Spleen (tissue), 11 donors: ENCODE measurements around the gene BBS9. TPM values are rescaled to one million over a fixed set of nuclear protein-coding genes. Genes with fewer than 3 reads are reported as not detected.

Source experiments
- DNase-seq: peaks from one replicate; pipeline ENCODE4 v3.0.0-alpha.2; 2020
- H3K27ac ChIP-seq, 8 donors: fragments of 200-600 bp; sonication (generic) in 7 of 8; 1 replicate in 4 of 8; 2 replicates in 4 of 8; pipeline versions ENCODE4 v1.5.0 to v1.8.0; 2016 to 2021; ENCODE audit warnings: inconsistent platforms in 4 of 8, mild to moderate bottlenecking in 4 of 8, moderate library complexity in 1 of 8
- H3K27me3 ChIP-seq, 7 donors: fragments of 200-600 bp; sonication (generic) in 6 of 7; replicated peaks in 1 of 7; 1 replicate in 4 of 7; 2 replicates in 3 of 7; pipeline versions ENCODE4 v1.5.0 to v1.8.0; 2016 to 2021; ENCODE audit warnings: inconsistent platforms in 3 of 7, mild to moderate bottlenecking in 1 of 7
- H3K36me3 ChIP-seq, 6 donors: fragments of 200-600 bp; sonication (generic) in 5 of 6; 1 replicate in 4 of 6; 2 replicates in 2 of 6; pipeline versions ENCODE4 v1.5.0 to v1.8.0; 2016 to 2021; ENCODE audit warnings: inconsistent platforms in 2 of 6
- H3K4me1 ChIP-seq, 6 donors: fragments of 200-600 bp; sonication (generic) in 5 of 6; 1 replicate in 3 of 6; 2 replicates in 3 of 6; pipeline versions ENCODE4 v1.5.0 to v1.8.0; 2016 to 2021; ENCODE audit warnings: inconsistent platforms in 3 of 6
- H3K4me3 ChIP-seq, 8 donors: fragments of 200-600 bp; sonication (generic) in 7 of 8; 1 replicate in 4 of 8; 2 replicates in 4 of 8; pipeline versions ENCODE4 v1.5.0 to v1.8.0; 2016 to 2021; ENCODE audit warnings: inconsistent platforms in 4 of 8, mild to moderate bottlenecking in 4 of 8, moderate library complexity in 2 of 8
- H3K9me3 ChIP-seq, 8 donors: fragments of 200-600 bp; sonication (generic) in 7 of 8; 1 replicate in 4 of 8; 2 replicates in 4 of 8; pipeline versions ENCODE4 v1.5.0 to v1.8.0; 2016 to 2021; ENCODE audit warnings: inconsistent platforms in 4 of 8
- POLR2A ChIP-seq, 3 donors: fragments of 450-650 bp; IDR thresholded peaks; one replicate each; pipeline ENCODE4 v1.5.1; 2017; ENCODE audit warnings: antibody characterized with exemption in 3 of 3, mild to moderate bottlenecking in 1 of 3
- POLR2AphosphoS5 ChIP-seq, 3 donors: sonication (generic); formaldehyde crosslinking; IDR thresholded peaks; one replicate each; pipeline ENCODE4 v1.5.1; 2017; ENCODE audit warnings: antibody characterized with exemption in 3 of 3
- WGBS, 5 donors: extraction: QIAGEN DNeasy Blood & Tissue Kit in 3 of 5; methylation state at CpG; one replicate each; pipeline versions ENCODE4 v1.1.5 to v1.1.7; 2013 to 2018; 5-methylcytosine and 5-hydroxymethylcytosine counted together
- intact Hi-C: fragments of 100-400 bp; cut with DNase I; formaldehyde crosslinking; loops from one replicate; pipeline ENCODE4 v1.15.0; 2023; ENCODE audit warnings: low total_unique reads
- polyA plus RNA-seq, 3 donors: library from polyadenylated mRNA; stranded (reverse); fragments of 200-250 nt; gene quantifications; one replicate each; pipeline ENCODE4 v1.2.1, GENCODE V29; 2013
- total RNA-seq, 7 donors: library from RNA; depleted of rRNA in 3 of 7; stranded (reverse); fragments of >200 nt in 3 of 7; fragmentation: NEBNext Ultra II Directional in 4 of 7; extraction: Animal tissue kit (Norgen Biotek cat#: 25700) in 4 of 7; gene quantifications; one replicate each; pipeline versions ENCODE4 v1.1.0 to v1.2.1, GENCODE V29; 2016 to 2021
- TF ChIP-seq, protein P1 (sequence below), 11 experiments: fragments of 200-600 bp in 7 of 11; fragments of 450-650 bp in 4 of 11; sonication (generic) in 4 of 11; IDR thresholded peaks in 8 of 11; conservative IDR thresholded peaks in 3 of 11; 1 replicate in 7 of 11; 2 replicates in 4 of 11; pipeline versions ENCODE4 v1.4.0 to v1.8.0; 2016 to 2021; ENCODE audit warnings: antibody characterized with exemption in 11 of 11, inconsistent platforms in 4 of 11, mild to moderate bottlenecking in 1 of 11
- donor health status: healthy with polysubstance abuse.
- donor health status: DM: no; HTN: no; CAD: no; lungs with moderate emphysema.
- donor health status: DM: no; HTN: no; CAD: no.
- donor health status: Bipolar disorder and iron deficiency.
- donor health status: healthy.
- donor health status: DM: no; HTN: no; CAD: no.
- donor health status: DM: yes; HTN: yes; CAD: no.

Gene BBS9
- total and polyA plus RNA-seq, 10 donors: 2.3 to 44.1 (median 25.3) TPM

DNA sequence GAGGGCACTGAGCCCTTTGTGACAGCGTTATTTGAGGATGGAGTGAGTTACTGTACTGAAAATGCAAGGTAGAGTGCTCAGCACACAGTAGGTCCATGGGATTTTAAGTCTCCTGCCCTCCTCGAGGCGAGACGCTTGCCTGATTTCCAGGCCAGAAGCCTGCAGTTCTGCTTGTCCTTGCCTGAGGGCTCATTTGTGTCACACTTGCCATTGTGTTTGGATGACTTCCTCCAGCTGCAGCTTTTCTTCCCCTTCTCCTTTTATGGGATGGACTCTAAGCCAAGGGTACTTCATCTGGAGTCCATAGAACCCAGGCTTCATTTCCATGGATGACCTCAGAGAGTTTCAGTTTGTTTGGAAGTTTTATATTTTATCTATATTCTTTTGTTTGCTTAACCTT, 471.7 kb downstream of the BBS9 start:
- peaks cover 0 to 11% (median 0%) of the 10 kb centered on the region in 6 donors for H3K36me3 ChIP-seq
- no peaks in the 10 kb centered on the region for H3K27me3 ChIP-seq
- no peak overlapping the region for H3K27ac ChIP-seq
- no peaks in the 10 kb centered on the region for H3K9me3 ChIP-seq
- H3K4me3 ChIP-seq: no peak overlapping the region
- TF ChIP-seq, protein P1, sequence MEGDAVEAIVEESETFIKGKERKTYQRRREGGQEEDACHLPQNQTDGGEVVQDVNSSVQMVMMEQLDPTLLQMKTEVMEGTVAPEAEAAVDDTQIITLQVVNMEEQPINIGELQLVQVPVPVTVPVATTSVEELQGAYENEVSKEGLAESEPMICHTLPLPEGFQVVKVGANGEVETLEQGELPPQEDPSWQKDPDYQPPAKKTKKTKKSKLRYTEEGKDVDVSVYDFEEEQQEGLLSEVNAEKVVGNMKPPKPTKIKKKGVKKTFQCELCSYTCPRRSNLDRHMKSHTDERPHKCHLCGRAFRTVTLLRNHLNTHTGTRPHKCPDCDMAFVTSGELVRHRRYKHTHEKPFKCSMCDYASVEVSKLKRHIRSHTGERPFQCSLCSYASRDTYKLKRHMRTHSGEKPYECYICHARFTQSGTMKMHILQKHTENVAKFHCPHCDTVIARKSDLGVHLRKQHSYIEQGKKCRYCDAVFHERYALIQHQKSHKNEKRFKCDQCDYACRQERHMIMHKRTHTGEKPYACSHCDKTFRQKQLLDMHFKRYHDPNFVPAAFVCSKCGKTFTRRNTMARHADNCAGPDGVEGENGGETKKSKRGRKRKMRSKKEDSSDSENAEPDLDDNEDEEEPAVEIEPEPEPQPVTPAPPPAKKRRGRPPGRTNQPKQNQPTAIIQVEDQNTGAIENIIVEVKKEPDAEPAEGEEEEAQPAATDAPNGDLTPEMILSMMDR (IDR thresholded peaks at IDR 0.05 in 8 of 11, conservative IDR thresholded peaks at IDR 0.05 in 3 of 11): no peak
- TF ChIP-seq POLR2A (IDR thresholded peaks at IDR 0.05) (no peak), POLR2AphosphoS5 (IDR thresholded peaks at IDR 0.05) (no peak)
- H3K4me1 ChIP-seq: no peaks in the 10 kb centered on the region
- DNase-seq: no peak
- whole genome bisulfite sequencing, 5 donors: 79 to 93% (median 82%) methylated on average over 4 of the region's 4 CpGs
- intact Hi-C loops: no loop called here

DNA sequence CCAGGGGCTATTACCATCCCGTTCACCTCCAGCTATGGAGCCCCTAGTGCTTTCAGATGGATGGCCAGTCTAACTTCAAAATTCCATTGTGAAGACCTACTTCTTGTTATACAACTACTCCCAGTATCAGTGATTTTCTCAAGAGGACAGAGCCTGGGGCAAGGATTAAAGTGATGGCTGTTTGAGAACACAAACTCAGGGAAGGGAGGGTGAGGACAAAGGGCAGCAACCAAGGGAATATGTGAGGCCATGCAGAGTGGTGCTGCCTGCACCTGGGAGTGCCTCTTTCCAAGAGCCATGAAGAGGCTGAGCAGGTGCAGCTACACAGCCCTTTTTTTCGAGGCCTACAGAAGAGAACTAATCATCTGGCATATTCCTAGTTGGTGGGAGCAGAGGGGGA, 472.5 kb downstream of the BBS9 start:
- peaks cover 0 to 11% (median 0%) of the 10 kb centered on the region in 6 donors for H3K36me3 ChIP-seq
- H3K27me3 ChIP-seq: no peaks in the 10 kb centered on the region
- intact Hi-C loops: no loop called here
- TF ChIP-seq, protein P1 (IDR thresholded peaks at IDR 0.05 in 8 of 11, conservative IDR thresholded peaks at IDR 0.05 in 3 of 11): no peak
- TF ChIP-seq POLR2A (IDR thresholded peaks at IDR 0.05) (no peak), POLR2AphosphoS5 (IDR thresholded peaks at IDR 0.05) (no peak)
- WGBS, 5 donors: 80 to 94% (median 85%) methylated on average over 2 of the region's 2 CpGs
- H3K27ac ChIP-seq: no peak overlapping the region
- no peaks in the 10 kb centered on the region for H3K4me1 ChIP-seq
- DNase-seq: no peak
- no peak overlapping the region for H3K4me3 ChIP-seq
- no peaks in the 10 kb centered on the region for H3K9me3 ChIP-seq

DNA sequence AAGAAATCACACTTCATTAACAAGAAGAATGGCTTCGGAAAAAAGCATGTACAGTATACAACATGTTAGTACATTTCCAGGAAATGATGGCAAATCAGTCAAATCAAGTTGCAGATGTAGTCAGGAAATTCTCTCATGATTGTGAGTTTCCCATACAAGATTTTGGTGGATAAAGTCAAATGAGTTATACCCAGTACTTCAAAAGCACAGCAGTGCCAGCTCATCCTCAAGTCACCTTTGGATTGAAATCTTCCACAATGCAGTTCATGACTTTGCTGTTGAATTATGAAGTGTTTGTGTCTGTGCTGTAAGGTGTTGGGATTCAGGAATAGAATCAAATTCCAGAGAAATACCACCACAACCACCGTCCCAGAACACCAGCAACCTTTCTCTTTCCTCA, 474.7 kb downstream of the BBS9 start:
- Histone ChIP-seq H3K27ac (no peak overlapping the region), H3K27me3 (no peaks in the 10 kb centered on the region), H3K4me3 (no peak overlapping the region), H3K4me1 (no peaks in the 10 kb centered on the region), H3K36me3 (peaks cover 0 to 11% (median 0%) of the 10 kb centered on the region in 6 donors), H3K9me3 (peaks cover 0 to 8% (median 0%) of the 10 kb centered on the region in 8 donors)
- DNase-seq: no peak
- 74 to 82% (median 80%) methylated on average over 2 of the region's 2 CpGs for WGBS, 5 donors
- TF ChIP-seq POLR2AphosphoS5 (IDR thresholded peaks at IDR 0.05) (no peak), POLR2A (IDR thresholded peaks at IDR 0.05) (no peak)
- TF ChIP-seq, protein P1 (IDR thresholded peaks at IDR 0.05 in 8 of 11, conservative IDR thresholded peaks at IDR 0.05 in 3 of 11): no peak
- intact Hi-C loops: no loop called here

DNA sequence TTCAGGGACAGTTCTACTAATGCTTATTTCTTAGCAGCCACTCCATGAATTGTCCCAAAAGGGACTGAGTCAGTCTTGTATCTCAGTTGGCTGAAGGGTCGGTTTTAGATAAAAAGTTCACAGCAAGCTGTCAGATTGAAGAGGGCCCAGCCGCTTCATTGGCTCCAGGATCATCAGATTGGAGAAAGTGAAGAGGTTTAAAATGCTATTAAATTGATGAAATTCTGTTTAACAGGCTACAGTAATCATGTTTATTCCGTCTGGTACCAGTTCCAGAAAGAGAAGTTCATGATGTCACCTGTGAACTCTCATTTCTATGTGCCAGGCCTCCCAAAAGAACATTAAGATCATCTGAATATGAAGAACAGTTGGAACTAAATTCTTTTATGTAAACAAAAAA, 481.6 kb downstream of the BBS9 start:
- WGBS, 5 donors: 83 to 94% (median 91%) methylated on average over 3 of the region's 3 CpGs

More for the DNA sequence above, 481.6 kb downstream of the BBS9 start:
- intact Hi-C loops: no loop called here
- H3K9me3 ChIP-seq: peaks cover 0 to 15% (median 0%) of the 10 kb centered on the region in 8 donors
- no peak for DNase-seq
- H3K4me3 ChIP-seq: no peak overlapping the region
- H3K36me3 ChIP-seq: peaks cover 0 to 8% (median 0%) of the 10 kb centered on the region in 6 donors
- no peak overlapping the region for H3K27ac ChIP-seq
- TF ChIP-seq, protein P1 (IDR thresholded peaks at IDR 0.05 in 8 of 11, conservative IDR thresholded peaks at IDR 0.05 in 3 of 11): no peak
- TF ChIP-seq POLR2AphosphoS5 (IDR thresholded peaks at IDR 0.05) (no peak), POLR2A (IDR thresholded peaks at IDR 0.05) (no peak)
- no peaks in the 10 kb centered on the region for H3K4me1 ChIP-seq
- no peaks in the 10 kb centered on the region for H3K27me3 ChIP-seq
